Occipital lobe (tissue), 2 donors: Measurements from ENCODE around the gene ROMO1. TPM values are rescaled to one million over a fixed set of nuclear protein-coding genes. Genes with fewer than 3 reads are reported as not detected.
"Not testable (repeated sequence)": the region's sequence is repeated elsewhere in the genome, so short reads cannot be mapped to it uniquely, and the experiment has no call there.

Experiments
- DNase-seq: peaks from one replicate; lab custom pipeline; 2025; lab: John Stamatoyannopoulos, UW
- total RNA-seq: library from RNA; depleted of rRNA; stranded (reverse); fragments of >200 nt; gene quantifications from one replicate; pipeline ENCODE4 v1.2.3, GENCODE V29; 2014

Gene ROMO1
- total RNA-seq, 1 donor from 2014 or later: 57.4 TPM

GRCh38 chr20:35710039-35710438, 10.8 kb downstream of the ROMO1 start:
- DNase-seq: no peak

GRCh38 chr20:35710884-35711587, 11.8 kb downstream of the ROMO1 start:
- DNase-seq: no peak

- no peak for DNase-seq
Measured at GRCh38 chr20:35711588-35712209, 12.5 kb downstream of the ROMO1 start.

- DNase-seq: not testable (repeated sequence)
Measured at GRCh38 chr20:35713120-35713519, 13.9 kb downstream of the ROMO1 start.

GRCh38 chr20:35714127-35714526, 14.9 kb downstream of the ROMO1 start:
- no peak for DNase-seq

- DNase-seq: no peak
Measured at GRCh38 chr20:35715652-35716051, 16.4 kb downstream of the ROMO1 start.

GRCh38 chr20:35716330-35716729, 17.1 kb downstream of the ROMO1 start:
- DNase-seq: no peak

GRCh38 chr20:35718321-35718720, 19.1 kb downstream of the ROMO1 start:
- not testable (repeated sequence) for DNase-seq

GRCh38 chr20:35718972-35719635, 19.9 kb downstream of the ROMO1 start:
- no peak for DNase-seq

GRCh38 chr20:35719717-35720116, 20.5 kb downstream of the ROMO1 start:
- no peak for DNase-seq

GRCh38 chr20:35720165-35721123, 21.2 kb downstream of the ROMO1 start:
- no peak for DNase-seq

GRCh38 chr20:35721219-35721618, 22.0 kb downstream of the ROMO1 start:
- DNase-seq: no peak

- no peak for DNase-seq
Measured at GRCh38 chr20:35721621-35722020, 22.4 kb downstream of the ROMO1 start.

GRCh38 chr20:35723275-35723639, 24.1 kb downstream of the ROMO1 start:
- not testable (repeated sequence) for DNase-seq

- not testable (repeated sequence) for DNase-seq
Measured at GRCh38 chr20:35723652-35724320, 24.6 kb downstream of the ROMO1 start.

GRCh38 chr20:35724321-35725230, 25.4 kb downstream of the ROMO1 start:
- no peak for DNase-seq

- no peak for DNase-seq
Measured at GRCh38 chr20:35726842-35727711, 27.9 kb downstream of the ROMO1 start.

- no peak for DNase-seq
Measured at GRCh38 chr20:35729283-35729807, 30.1 kb downstream of the ROMO1 start.
